Memory B cell (primary cell): ENCODE measurements around the gene C3orf33.

Source experiments
- ATAC-seq: fragments of 150-1000 bp; cut with Tn5 transposase; 2 replicates; pipeline ENCODE4 v1.10.0; 2021; ENCODE audit warnings: low read depth, mild to moderate bottlenecking, moderate library complexity
- DNase-seq, 2 donors: peaks; one replicate each; pipeline ENCODE4 v3.0.0; 2022; ENCODE audit warnings: low spot score in 2 of 2
- H3K27ac Mint-ChIP-seq: one replicate; pipeline ENCODE4 v1.8.0; 2022; ENCODE audit warnings: mild to moderate bottlenecking, moderate library complexity, mixed read lengths
- H3K27me3 Mint-ChIP-seq: one replicate; pipeline ENCODE4 v1.8.0; 2022; ENCODE audit warnings: mixed read lengths
- H3K36me3 Mint-ChIP-seq: one replicate; pipeline ENCODE4 v1.8.0; 2022; ENCODE audit warnings: mild to moderate bottlenecking, mixed read lengths
- H3K4me1 Mint-ChIP-seq: one replicate; pipeline ENCODE4 v1.8.0; 2022; ENCODE audit warnings: mixed read lengths
- H3K4me3 Mint-ChIP-seq: one replicate; pipeline ENCODE4 v1.8.0; 2022; ENCODE audit warnings: mild to moderate bottlenecking, moderate library complexity, mixed read lengths
- H3K9me3 Mint-ChIP-seq: one replicate; pipeline ENCODE4 v1.8.0; 2022; ENCODE audit warnings: mixed read lengths

Gene C3orf33

DNA sequence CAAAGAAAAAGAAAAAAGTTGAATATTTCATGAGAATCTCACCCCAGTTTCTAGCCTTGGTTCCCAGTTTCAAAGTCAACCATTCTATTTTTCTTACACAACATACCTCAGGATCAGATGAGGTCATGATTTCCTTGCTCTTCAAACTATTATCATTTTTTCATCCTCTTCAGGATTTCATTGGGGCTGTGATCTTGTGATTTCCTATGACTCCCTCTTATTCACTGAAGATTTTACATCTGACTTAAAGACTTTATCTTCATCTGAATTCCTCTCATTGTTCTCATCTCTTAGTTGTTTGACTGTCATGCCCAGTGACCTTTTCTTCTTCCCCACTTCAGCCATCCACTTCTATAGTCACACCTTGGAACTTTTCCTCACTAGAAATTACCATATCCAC is 3.1 kb upstream of the C3orf33 start:
- DNase-seq: no peak
- peaks cover 7% of the 10 kb centered on the region for H3K27me3 Mint-ChIP-seq
- H3K4me1 Mint-ChIP-seq: peaks cover 6% of the 10 kb centered on the region
- no peak overlapping the region for H3K27ac Mint-ChIP-seq
- ATAC-seq: no peak
- H3K36me3 Mint-ChIP-seq: peaks cover 1% of the 10 kb centered on the region
- no peaks in the 10 kb centered on the region for H3K9me3 Mint-ChIP-seq
- no peak overlapping the region for H3K4me3 Mint-ChIP-seq

DNA sequence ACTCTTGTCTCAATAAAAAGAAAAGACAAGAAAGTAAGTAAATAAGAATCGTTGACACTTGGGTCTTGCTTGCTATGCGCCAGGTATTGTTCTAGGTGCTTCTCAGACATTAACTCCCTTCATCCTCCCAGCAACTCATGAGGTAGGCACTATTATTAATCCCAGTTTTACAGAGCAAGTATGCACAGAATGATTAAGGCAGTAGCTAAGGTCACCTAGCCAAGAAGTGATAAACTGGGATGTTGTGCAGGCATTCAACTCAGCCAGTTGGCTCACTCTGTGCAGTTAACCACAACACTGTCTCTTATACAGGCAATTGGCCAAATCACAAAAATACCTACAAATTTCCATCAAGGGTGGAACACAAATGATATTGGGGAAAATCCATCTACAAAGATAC is 1.7 kb upstream of the C3orf33 start:
- Mint-ChIP-seq H3K4me3 (no peak overlapping the region), H3K4me1 (peaks cover 6% of the 10 kb centered on the region), H3K27me3 (peaks cover 7% of the 10 kb centered on the region), H3K36me3 (peaks cover 1% of the 10 kb centered on the region), H3K27ac (no peak overlapping the region), H3K9me3 (no peaks in the 10 kb centered on the region)
- DNase-seq (no peak), ATAC-seq (no peak)

- no peak for ATAC-seq
- Mint-ChIP-seq H3K4me3 (peak overlapping the region; percentile 89), H3K27me3 (peaks cover 3% of the 10 kb centered on the region), H3K4me1 (peaks cover 11% of the 10 kb centered on the region), H3K36me3 (peaks cover 2% of the 10 kb centered on the region), H3K9me3 (no peaks in the 10 kb centered on the region), H3K27ac (peak overlapping the region; percentile 91)
- no peak for DNase-seq
These were observed 775 bp downstream of the C3orf33 start for GRCh38 chr3:155805204-155805801.

DNA sequence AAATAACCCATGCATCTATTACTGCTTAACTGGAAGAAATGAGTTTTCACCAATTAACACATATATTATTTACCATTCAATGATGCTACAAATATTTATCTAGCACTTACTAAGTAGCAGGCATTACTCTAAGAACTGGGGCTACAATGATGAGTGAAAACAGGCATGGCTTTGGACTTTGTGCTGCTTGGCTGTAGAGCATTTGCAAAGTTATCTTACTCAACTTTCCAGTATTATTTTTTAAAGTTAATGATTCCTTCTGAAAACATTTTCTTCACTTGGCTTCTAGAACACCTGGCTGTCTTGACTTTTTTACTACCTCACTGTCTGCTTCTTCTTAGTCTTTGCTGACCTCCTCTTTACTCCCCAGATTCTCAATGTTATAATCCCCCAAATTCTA is 1.8 kb downstream of the C3orf33 start:
- Mint-ChIP-seq H3K4me1 (peaks cover 13% of the 10 kb centered on the region), H3K36me3 (peaks cover 7% of the 10 kb centered on the region), H3K4me3 (no peak overlapping the region), H3K27me3 (peaks cover 1% of the 10 kb centered on the region), H3K27ac (peak overlapping the region; percentile 14), H3K9me3 (no peaks in the 10 kb centered on the region)
- DNase-seq: no peak
- no peak for ATAC-seq

- no peak for ATAC-seq
- H3K9me3 Mint-ChIP-seq: peaks cover 6% of the 10 kb centered on the region
- H3K4me3 Mint-ChIP-seq: no peak overlapping the region
- peaks cover 5% of the 10 kb centered on the region for H3K4me1 Mint-ChIP-seq
- H3K27me3 Mint-ChIP-seq: no peaks in the 10 kb centered on the region
- DNase-seq: no peak
- no peak overlapping the region for H3K27ac Mint-ChIP-seq
- peaks cover 47% of the 10 kb centered on the region for H3K36me3 Mint-ChIP-seq
These were observed 13.5 kb downstream of the C3orf33 start for GRCh38 chr3:155792532-155792931.

DNA sequence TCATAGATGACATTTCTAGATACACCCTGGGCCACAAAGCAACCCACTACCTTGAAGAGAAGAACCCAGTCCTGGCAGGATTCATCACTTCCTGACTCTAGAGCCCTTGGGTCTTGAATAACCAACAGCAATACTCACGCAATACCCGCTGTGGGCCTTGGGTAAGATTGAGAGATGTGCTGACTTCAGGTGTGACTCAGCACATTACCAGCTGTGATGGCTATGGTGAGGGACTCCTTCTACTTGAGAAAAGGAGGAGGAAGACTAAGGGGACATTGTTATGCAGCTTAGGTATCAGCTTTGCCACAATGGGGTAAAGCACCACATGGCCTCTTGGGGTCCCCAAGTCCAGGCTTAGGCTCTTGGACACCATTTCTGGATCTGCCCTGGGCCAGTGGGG is 14.9 kb downstream of the C3orf33 start:
- DNase-seq: no peak
- Mint-ChIP-seq H3K36me3 (peaks cover 41% of the 10 kb centered on the region), H3K27me3 (no peaks in the 10 kb centered on the region), H3K27ac (no peak overlapping the region), H3K4me3 (no peak overlapping the region), H3K9me3 (peaks cover 6% of the 10 kb centered on the region), H3K4me1 (peaks cover 2% of the 10 kb centered on the region)
- ATAC-seq: no peak

GRCh38 chr3:155790272-155790925 is 15.7 kb downstream of the C3orf33 start:
- H3K4me3 Mint-ChIP-seq: no peak overlapping the region
- H3K27ac Mint-ChIP-seq: no peak overlapping the region
- DNase-seq (no peak), ATAC-seq (no peak)
- peaks cover 6% of the 10 kb centered on the region for H3K9me3 Mint-ChIP-seq
- no peaks in the 10 kb centered on the region for H3K27me3 Mint-ChIP-seq
- peaks cover 40% of the 10 kb centered on the region for H3K36me3 Mint-ChIP-seq
- peaks cover 3% of the 10 kb centered on the region for H3K4me1 Mint-ChIP-seq

DNA sequence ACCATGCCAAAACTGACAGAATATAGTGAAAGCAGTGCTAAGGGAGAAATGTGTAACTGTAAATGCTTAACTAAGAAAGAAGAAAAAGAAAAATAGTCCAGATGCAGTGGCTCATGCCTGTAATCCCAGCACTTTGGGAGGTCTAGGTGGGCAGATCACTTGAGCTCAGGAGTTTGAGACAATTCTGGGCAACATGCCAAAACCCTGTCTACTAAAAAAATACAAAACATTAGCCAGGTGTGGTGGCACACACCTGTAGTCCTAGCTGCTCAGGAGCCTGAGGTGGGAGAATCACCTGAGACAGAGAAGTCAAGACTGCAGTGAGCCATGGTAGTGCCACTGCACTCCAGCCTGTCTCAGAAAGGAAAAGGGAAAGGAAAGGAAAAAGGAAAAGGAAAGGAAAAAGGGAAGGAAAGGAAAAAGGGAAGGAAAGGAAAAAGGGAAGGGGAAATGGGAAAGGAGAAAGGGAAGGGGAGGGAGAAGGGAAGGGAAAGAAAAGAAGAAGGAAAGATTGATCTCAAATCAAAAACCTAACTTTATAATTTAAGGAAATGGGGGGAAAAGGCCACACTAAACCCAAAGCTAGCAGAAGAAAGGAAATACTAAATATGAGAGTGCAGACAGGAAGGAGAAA is 20.3 kb downstream of the C3orf33 start:
- no peak overlapping the region for H3K4me3 Mint-ChIP-seq
- no peaks in the 10 kb centered on the region for H3K27me3 Mint-ChIP-seq
- peaks cover 20% of the 10 kb centered on the region for H3K36me3 Mint-ChIP-seq
- H3K9me3 Mint-ChIP-seq: peaks cover 3% of the 10 kb centered on the region
- DNase-seq: no peak
- H3K4me1 Mint-ChIP-seq: peaks cover 3% of the 10 kb centered on the region
- ATAC-seq: no peak
- H3K27ac Mint-ChIP-seq: no peak overlapping the region

GRCh38 chr3:155782390-155782953 is 23.6 kb downstream of the C3orf33 start:
- H3K27me3 Mint-ChIP-seq: no peaks in the 10 kb centered on the region
- H3K36me3 Mint-ChIP-seq: peaks cover 26% of the 10 kb centered on the region
- ATAC-seq (no peak), DNase-seq (no peak)
- H3K4me1 Mint-ChIP-seq: peaks cover 3% of the 10 kb centered on the region
- peaks cover 3% of the 10 kb centered on the region for H3K9me3 Mint-ChIP-seq
- H3K27ac Mint-ChIP-seq: no peak overlapping the region
- no peak overlapping the region for H3K4me3 Mint-ChIP-seq

GRCh38 chr3:155780291-155780690 is 25.8 kb downstream of the C3orf33 start:
- Mint-ChIP-seq H3K27ac (no peak overlapping the region), H3K27me3 (no peaks in the 10 kb centered on the region), H3K9me3 (peaks cover 3% of the 10 kb centered on the region), H3K4me3 (no peak overlapping the region), H3K4me1 (no peaks in the 10 kb centered on the region), H3K36me3 (peaks cover 24% of the 10 kb centered on the region)
- ATAC-seq: no peak
- DNase-seq: no peak

GRCh38 chr3:155778462-155778861 is 27.6 kb downstream of the C3orf33 start:
- Mint-ChIP-seq H3K27ac (no peak overlapping the region), H3K27me3 (no peaks in the 10 kb centered on the region), H3K4me1 (no peaks in the 10 kb centered on the region), H3K9me3 (peaks cover 3% of the 10 kb centered on the region), H3K4me3 (no peak overlapping the region), H3K36me3 (peaks cover 31% of the 10 kb centered on the region)
- ATAC-seq: no peak
- no peak for DNase-seq

DNA sequence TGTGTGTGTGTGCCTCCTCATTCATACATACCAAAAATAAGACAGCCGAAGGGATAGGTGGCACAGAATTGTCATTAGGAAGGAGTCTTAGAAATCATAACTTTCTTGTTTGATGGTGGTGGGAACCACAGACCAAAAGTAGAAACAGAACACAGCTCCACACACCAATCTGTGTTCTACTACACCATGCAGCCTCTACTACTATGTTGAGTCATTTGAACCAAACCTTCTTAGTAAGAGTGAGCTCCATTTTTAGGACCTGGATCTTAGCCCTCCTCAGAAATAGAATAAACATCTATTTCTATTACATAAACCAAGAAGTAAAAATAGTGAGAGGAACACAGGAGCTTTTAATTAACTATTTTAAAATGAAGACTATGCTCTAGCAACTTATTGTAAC is 33.3 kb downstream of the C3orf33 start:
- H3K27ac Mint-ChIP-seq: no peak overlapping the region
- peaks cover 2% of the 10 kb centered on the region for H3K9me3 Mint-ChIP-seq
- DNase-seq (no peak), ATAC-seq (no peak)
- H3K36me3 Mint-ChIP-seq: peaks cover 26% of the 10 kb centered on the region
- H3K27me3 Mint-ChIP-seq: no peaks in the 10 kb centered on the region
- H3K4me1 Mint-ChIP-seq: no peaks in the 10 kb centered on the region
- H3K4me3 Mint-ChIP-seq: no peak overlapping the region

GRCh38 chr3:155771126-155771525 is 35.0 kb downstream of the C3orf33 start:
- no peaks in the 10 kb centered on the region for H3K27me3 Mint-ChIP-seq
- no peak for DNase-seq
- peaks cover 24% of the 10 kb centered on the region for H3K36me3 Mint-ChIP-seq
- peaks cover 2% of the 10 kb centered on the region for H3K9me3 Mint-ChIP-seq
- no peaks in the 10 kb centered on the region for H3K4me1 Mint-ChIP-seq
- no peak overlapping the region for H3K4me3 Mint-ChIP-seq
- no peak for ATAC-seq
- no peak overlapping the region for H3K27ac Mint-ChIP-seq

GRCh38 chr3:155766206-155766605 is 39.9 kb downstream of the C3orf33 start:
- Mint-ChIP-seq H3K27me3 (no peaks in the 10 kb centered on the region), H3K4me3 (no peak overlapping the region), H3K36me3 (peaks cover 21% of the 10 kb centered on the region), H3K27ac (no peak overlapping the region), H3K4me1 (no peaks in the 10 kb centered on the region), H3K9me3 (peaks cover 2% of the 10 kb centered on the region)
- ATAC-seq (no peak), DNase-seq (no peak)
